ENCODE measurements around the gene TENM4.

- TF ChIP-seq REST (IDR thresholded peaks at IDR 0.05; ENCODE audit: insufficient read depth in 1 of 2, low read depth in 2 of 2, low read length in 2 of 2) (no peak), TAF1 (IDR thresholded peaks at IDR 0.05; ENCODE audit: borderline replicate concordance, insufficient read depth, low read length) (no peak)
Observed at GRCh38 chr11:78714539-78714938, 726.3 kb downstream of the TENM4 start.
